ENCODE measurements around the gene UBA6. TPM values are rescaled to one million over a fixed set of nuclear protein-coding genes. Genes with fewer than 3 reads are reported as not detected.
A peak's percentile ranks its signal among the peaks of the same experiment; 100 is the strongest.

UBA6 gene
- total and polyA plus RNA-seq, 9 of the 15 experiments (the other 6 are each of a cell fraction or from before 2014, with no cell fraction given): 22.9 to 139 (median 94.6) TPM

GRCh38 chr4:67573193-67573592 lies 127.8 kb downstream of the UBA6 start (continued):
- TF ChIP-seq ESRRA (IDR thresholded peaks at IDR 0.05; ENCODE audit: borderline replicate concordance, low read depth) (peak; percentile 22; the same call in 1 of the 2 replicates), HBP1 (CRISPR knock-in tag; IDR thresholded peaks at IDR 0.05) (no peak), ZSCAN29 (IDR thresholded peaks at IDR 0.05) (no peak), SP2 (IDR thresholded peaks at IDR 0.05; ENCODE audit: extremely low read depth, low read depth, low read length, poor library complexity, severe bottlenecking) (no peak), ARNT (IDR thresholded peaks at IDR 0.05) (no peak), HMBOX1 (IDR thresholded peaks at IDR 0.05) (peak; percentile 41; the same call in 1 of the 2 replicates)

- no peak for FAIRE-seq
- no peak for TF ChIP-seq TAF7 (tag; IDR thresholded peaks at IDR 0.05)
- TF ChIP-seq CBFA2T3 (IDR thresholded peaks at IDR 0.05): no peak
- peak; percentile 79 for TF ChIP-seq ZBTB40 (IDR thresholded peaks at IDR 0.05)
- TF ChIP-seq ZBTB40 (CRISPR knock-in tag; IDR thresholded peaks at IDR 0.05): peak; percentile 64; the same call in 1 of the 2 replicates
- no peak for TF ChIP-seq FOS (IDR thresholded peaks at IDR 0.05; ENCODE audit: extremely low read depth, insufficient read length)
Observed at GRCh38 chr4:67571975-67572374, 129.0 kb downstream of the UBA6 start.

More at GRCh38 chr4:67571975-67572374, 129.0 kb downstream of the UBA6 start:
- peak overlapping the region; percentile 91 for H2AFZ ChIP-seq (ENCODE audit: low read depth, low read length)
- ChIA-PET CTCF (ENCODE audit: low intra/inter-chr PET ratio) (no interaction called here), POLR2A (interaction anchor here (0.6 kb wide), 1 partner anchor 99 kb away, joined by 3 read pairs; no protein-coding TSS in a partner anchor)
- DNase-seq (ENCODE audit: extremely low read depth in 1 of 4, low spot score in 3 of 4) (peak in 2 of 4 experiments; percentile 52 to 61), ATAC-seq (peak; percentile 68)
- H3K27me3 ChIP-seq (ENCODE audit: control insufficient read depth in 2 of 2, insufficient read depth in 2 of 2, low read length in 2 of 2): no peaks in the 10 kb centered on the region
- no peaks in the 10 kb centered on the region; the same call in 2 of the 3 replicates for H3K36me3 ChIP-seq (ENCODE audit: control insufficient read depth, insufficient read depth, low read length)
- intact Hi-C loops (cut with micrococcal nuclease) (no loop called here), in situ Hi-C loops (cut with MboI) (no loop called here)
- no peaks in the 10 kb centered on the region for H3K9me3 ChIP-seq (replicated peaks; ENCODE audit: control insufficient read depth, insufficient read depth, low read depth, low read length)
- peaks cover 3 to 44% of the 10 kb centered on the region in 2 experiments; a peak in 3 of 5 replicates for H3K4me1 ChIP-seq (replicated peaks in 1 of 2; ENCODE audit: control insufficient read depth in 2 of 2, insufficient read depth in 2 of 2, low read length in 2 of 2)
- no peak overlapping the region; the same call in 1 of the 2 replicates for H3K4me2 ChIP-seq (ENCODE audit: insufficient read depth, low read length)
- no peaks in the 10 kb centered on the region for H3K9me1 ChIP-seq (ENCODE audit: control insufficient read depth, insufficient read depth, low read length)
- peak overlapping the region; percentile 63 for H3K27ac ChIP-seq (ENCODE audit: extremely low read depth, low read depth, low read length)
- WGBS (ENCODE audit: insufficient coverage, low coverage, missing lambda C conversion rate): 6% methylated on average over 1 of the region's 1 CpG
- BruUV-seq (replicated peaks): no TSS peak
- peak overlapping the region; percentile 25 to 66; a peak in 3 of 4 replicates for H3K9ac ChIP-seq (ENCODE audit: insufficient read depth in 1 of 2, low read depth in 2 of 2, low read length in 2 of 2)
- no peaks in the 10 kb centered on the region for H4K20me1 ChIP-seq (replicated peaks; ENCODE audit: control insufficient read depth, insufficient read depth, low read length)
- H3K79me2 ChIP-seq (ENCODE audit: control insufficient read depth, insufficient read depth, low read length): no peaks in the 10 kb centered on the region
- no peak overlapping the region for H3K4me3 ChIP-seq

Data from K562 (cell line).